AG04449 (cell line): ENCODE data around the gene IFI27.

Source experiments
- CTCF ChIA-PET: fragments of 350-600 bp; formaldehyde crosslinking; extraction: SDS; loops from one replicate; lab custom pipeline; 2021; ENCODE audit warnings: antibody characterized with exemption; lab: Yijun Ruan, JAX
- POLR2A ChIA-PET: fragments of 400-600, 350-600 bp; formaldehyde crosslinking; extraction: SDS; loops from one replicate; lab custom pipeline; 2020; ENCODE audit warnings: antibody characterized with exemption, inconsistent platforms; lab: Yijun Ruan, JAX
- DNase-seq: peaks from one replicate; pipeline ENCODE4 v3.0.0-alpha.2; 2010; ENCODE audit warnings: low read depth, low spot score
- H3K4me3 ChIP-seq: 2 replicates; pipeline ENCODE4 v1.5.1; 2011; ENCODE audit warnings: low read depth, mild to moderate bottlenecking, control low read depth, low read length
- TF ChIP-seq, protein P1 (sequence below): IDR thresholded peaks from one replicate; pipeline ENCODE4 v1.5.1; 2011; ENCODE audit warnings: mild to moderate bottlenecking, moderate library complexity, low read length, control low read depth, inconsistent platforms; ENCODE audit not compliant: insufficient read depth; ENCODE audit errors: missing control alignments

Gene IFI27

DNA sequence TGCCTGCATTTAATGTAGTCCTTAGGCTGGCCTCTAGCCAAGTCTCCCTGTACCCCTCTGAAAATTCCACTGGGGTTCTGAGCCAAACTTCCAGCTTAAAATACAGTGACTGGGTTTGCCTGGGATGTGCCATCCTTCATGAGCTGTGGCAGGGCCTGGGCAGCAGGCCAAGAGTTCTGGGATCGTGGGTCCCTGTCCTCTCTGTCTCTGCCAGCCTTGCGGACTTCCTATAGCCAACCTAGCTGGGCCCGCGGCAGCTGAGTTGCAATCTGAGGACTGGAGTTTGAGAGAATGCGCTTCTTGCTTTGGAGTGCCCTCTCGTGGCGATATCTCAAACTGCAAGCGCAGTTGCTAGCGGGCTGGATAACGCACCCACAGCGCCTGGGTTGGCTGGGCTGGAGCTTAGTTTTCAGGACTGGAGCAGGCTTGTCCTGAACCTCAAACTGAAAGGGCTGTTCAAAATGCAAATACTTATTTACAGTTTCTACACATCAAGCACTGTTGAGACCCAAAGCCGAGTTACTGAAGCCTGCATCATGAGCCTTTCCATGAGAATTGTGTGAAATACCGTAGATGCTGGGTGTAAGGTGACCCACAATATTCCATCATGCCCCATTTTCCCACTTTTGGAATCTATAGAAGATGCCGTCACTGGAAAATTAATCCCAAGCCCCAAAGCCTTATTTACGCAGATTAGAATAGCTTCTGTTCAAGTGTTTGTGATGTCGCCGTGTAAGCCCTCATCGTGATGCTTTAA lies 26.2 kb downstream of the IFI27 start:
- ChIA-PET CTCF (interaction anchor here (0.6 to 11.3 kb wide), 77 partner anchors 8 to 482 kb away, joined by 3 to 348 read pairs (median 5); partner anchors contain the start of genes DDX24, IFI27, IFI27L1 and OTUB2), POLR2A (interaction anchor here (0.6 to 0.7 kb wide), 2 partner anchors 78 to 85 kb away, joined by 3 read pairs; no protein-coding TSS in a partner anchor)
- no peak overlapping the region for H3K4me3 ChIP-seq
- no peak for DNase-seq
- TF ChIP-seq, protein P1, sequence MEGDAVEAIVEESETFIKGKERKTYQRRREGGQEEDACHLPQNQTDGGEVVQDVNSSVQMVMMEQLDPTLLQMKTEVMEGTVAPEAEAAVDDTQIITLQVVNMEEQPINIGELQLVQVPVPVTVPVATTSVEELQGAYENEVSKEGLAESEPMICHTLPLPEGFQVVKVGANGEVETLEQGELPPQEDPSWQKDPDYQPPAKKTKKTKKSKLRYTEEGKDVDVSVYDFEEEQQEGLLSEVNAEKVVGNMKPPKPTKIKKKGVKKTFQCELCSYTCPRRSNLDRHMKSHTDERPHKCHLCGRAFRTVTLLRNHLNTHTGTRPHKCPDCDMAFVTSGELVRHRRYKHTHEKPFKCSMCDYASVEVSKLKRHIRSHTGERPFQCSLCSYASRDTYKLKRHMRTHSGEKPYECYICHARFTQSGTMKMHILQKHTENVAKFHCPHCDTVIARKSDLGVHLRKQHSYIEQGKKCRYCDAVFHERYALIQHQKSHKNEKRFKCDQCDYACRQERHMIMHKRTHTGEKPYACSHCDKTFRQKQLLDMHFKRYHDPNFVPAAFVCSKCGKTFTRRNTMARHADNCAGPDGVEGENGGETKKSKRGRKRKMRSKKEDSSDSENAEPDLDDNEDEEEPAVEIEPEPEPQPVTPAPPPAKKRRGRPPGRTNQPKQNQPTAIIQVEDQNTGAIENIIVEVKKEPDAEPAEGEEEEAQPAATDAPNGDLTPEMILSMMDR: peak; percentile 96

DNA sequence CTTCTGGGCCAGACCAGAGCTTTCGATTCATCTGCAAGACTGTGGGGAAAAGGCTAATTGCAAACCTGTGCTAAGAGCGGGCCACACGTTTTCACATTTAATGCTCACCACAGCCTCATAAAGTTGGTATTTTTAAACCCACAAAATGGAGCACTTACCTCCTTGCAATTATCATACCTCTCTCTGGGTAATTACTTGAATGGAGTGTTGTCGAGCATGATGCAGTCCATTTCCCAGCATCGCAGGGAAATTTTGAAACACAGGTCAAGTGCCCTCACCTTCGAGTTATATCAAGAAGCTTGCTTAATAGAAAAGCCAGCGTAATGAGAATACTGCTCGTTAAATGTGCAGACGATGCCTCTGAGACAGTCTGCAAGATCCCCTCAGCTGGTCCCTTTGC lies 27.7 kb downstream of the IFI27 start:
- DNase-seq: no peak
- POLR2A ChIA-PET: no interaction called here
- no peak overlapping the region for H3K4me3 ChIP-seq
- TF ChIP-seq, protein P1: no peak
- CTCF ChIA-PET: interaction anchor here (0.7 to 11.3 kb wide), 21 partner anchors 8 to 348 kb away, joined by 3 to 348 read pairs (median 4); no protein-coding TSS in a partner anchor

DNA sequence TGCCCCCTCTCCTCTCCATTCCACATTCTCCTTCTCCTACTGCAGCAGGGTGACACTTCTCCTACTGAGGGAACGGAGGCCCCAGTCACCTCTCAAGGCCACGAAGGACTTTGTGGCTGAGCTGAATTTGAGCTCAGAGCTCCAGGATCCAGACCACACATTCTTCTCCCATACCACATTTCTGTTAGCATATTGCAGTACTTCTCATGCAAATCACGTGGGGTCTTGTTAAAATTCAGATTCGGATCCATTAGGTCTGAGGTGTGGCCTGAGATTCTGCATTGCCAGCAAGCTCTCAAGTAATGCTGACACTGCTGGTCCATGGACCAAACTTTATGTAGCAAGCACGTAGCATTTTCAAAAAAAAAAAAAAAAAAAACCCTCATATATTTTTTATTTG lies 28.5 kb downstream of the IFI27 start:
- no peak for DNase-seq
- POLR2A ChIA-PET: interaction anchor here (0.7 kb wide), 1 partner anchor 71 kb away, joined by 3 read pairs; no protein-coding TSS in a partner anchor
- TF ChIP-seq, protein P1: no peak
- H3K4me3 ChIP-seq: no peak overlapping the region
- CTCF ChIA-PET: interaction anchor here (0.8 to 11.3 kb wide), 16 partner anchors 8 to 198 kb away, joined by 3 to 348 read pairs (median 4); no protein-coding TSS in a partner anchor

DNA sequence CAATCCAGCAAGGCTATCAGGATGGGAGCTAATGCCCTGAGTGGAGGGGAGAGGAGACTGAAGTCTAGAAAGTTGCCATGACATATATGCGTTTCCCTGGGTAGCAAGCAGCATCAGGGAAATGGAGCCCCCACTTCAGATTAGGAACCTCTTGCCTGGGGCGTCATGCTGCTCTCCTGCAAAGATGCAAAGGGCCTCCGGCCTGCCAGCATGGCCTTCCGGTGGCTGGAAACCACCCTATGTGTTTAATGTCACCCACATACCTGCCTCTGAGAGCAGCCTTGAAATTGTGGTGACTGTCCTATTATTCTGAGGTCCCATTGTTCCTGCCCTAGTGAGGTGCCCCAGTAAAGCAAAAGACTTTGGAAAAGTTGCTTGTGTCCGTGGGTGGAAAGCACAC lies 28.9 kb downstream of the IFI27 start:
- TF ChIP-seq, protein P1: no peak
- no peak overlapping the region for H3K4me3 ChIP-seq
- CTCF ChIA-PET: interaction anchor here (0.8 to 11.3 kb wide), 11 partner anchors 9 to 349 kb away, joined by 3 to 348 read pairs (median 9); no protein-coding TSS in a partner anchor
- POLR2A ChIA-PET: interaction anchor here (0.7 kb wide), 1 partner anchor 72 kb away, joined by 3 read pairs; no protein-coding TSS in a partner anchor
- DNase-seq: no peak

DNA sequence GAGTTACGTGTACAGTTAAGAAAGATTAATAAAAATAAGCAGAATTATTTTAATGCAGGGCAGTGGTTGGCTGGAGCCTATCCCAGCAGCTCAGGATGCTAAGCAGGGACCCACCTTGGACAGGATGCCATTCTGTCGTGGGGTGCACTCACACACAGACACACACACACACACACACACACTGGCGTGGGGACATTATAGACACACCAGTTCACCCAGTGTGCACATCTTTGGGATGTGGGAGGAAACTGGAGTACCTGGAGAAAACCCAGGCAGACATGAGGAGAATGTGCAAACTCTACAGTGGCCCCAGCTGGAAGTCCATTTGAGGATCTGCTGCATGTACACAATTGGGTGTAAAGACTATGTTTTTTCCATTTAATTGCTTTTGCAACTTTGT lies 31.7 kb downstream of the IFI27 start:
- no peak overlapping the region for H3K4me3 ChIP-seq
- no peak for DNase-seq
- CTCF ChIA-PET: interaction anchor here (0.6 to 11.3 kb wide), 11 partner anchors 10 to 546 kb away, joined by 3 to 348 read pairs (median 5); partner anchors contain the start of gene IFI27L2
- TF ChIP-seq, protein P1: no peak
- POLR2A ChIA-PET: no interaction called here

DNA sequence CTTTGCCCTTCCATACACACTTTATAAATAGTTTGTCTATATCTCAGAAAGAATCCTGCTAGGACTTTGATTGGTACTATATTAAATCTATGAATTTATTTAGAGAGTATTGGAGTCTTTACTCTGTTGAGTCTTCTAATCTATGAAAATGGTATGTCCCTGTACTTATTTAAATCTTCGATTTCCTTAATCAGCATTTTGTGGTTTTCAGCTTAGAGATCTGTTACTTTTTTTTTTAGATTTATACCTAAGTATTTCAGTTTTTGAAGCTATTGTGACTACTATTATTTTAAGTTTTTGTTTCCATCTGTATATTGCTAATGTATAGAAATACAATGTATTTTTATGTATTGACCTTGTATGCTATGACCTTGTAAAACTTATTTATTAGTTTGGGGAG lies 32.3 kb downstream of the IFI27 start:
- TF ChIP-seq, protein P1: no peak
- ChIA-PET CTCF (interaction anchor here (0.9 to 11.3 kb wide), 10 partner anchors 9 to 488 kb away, joined by 3 to 348 read pairs (median 6); partner anchors contain the start of gene IFI27L2), POLR2A (no interaction called here)
- DNase-seq: no peak
- H3K4me3 ChIP-seq: no peak overlapping the region
